ENCODE measurements around the gene ABCC1. TPM values are rescaled to one million over a fixed set of nuclear protein-coding genes. Genes with fewer than 3 reads are reported as not detected.
A peak's percentile ranks its signal among the peaks of the same experiment; 100 is the strongest.
"Not testable (repeated sequence)": the region's sequence is repeated elsewhere in the genome, so short reads cannot be mapped to it uniquely, and the experiment has no call there.

Gene ABCC1
- total RNA-seq, 1 donor from 2014 or later = 9.9 TPM

- H3K9me3 ChIP-seq (ENCODE audit: control insufficient read depth in 3 of 3, low read length in 3 of 3) = no peaks in the 10 kb centered on the region
- H3K27ac ChIP-seq (ENCODE audit: low read depth, low read length) = peak overlapping the region; percentile 19
- H3K36me3 ChIP-seq (ENCODE audit: control insufficient read depth in 3 of 3, insufficient read depth in 3 of 3, low read length in 3 of 3) = peaks cover 0 to 4% (median 2%) of the 10 kb centered on the region in 3 donors
- peak overlapping the region in 1 of 3 donors; percentile 29 for H3K4me3 ChIP-seq (ENCODE audit: low read length in 3 of 3)
- peak overlapping the region in 2 of 3 donors; percentile 5 to 74 for H3K9ac ChIP-seq (ENCODE audit: low read depth in 1 of 3, low read length in 3 of 3)
- peaks cover 11 to 14% (median 12%) of the 10 kb centered on the region in 3 donors for H3K4me1 ChIP-seq (ENCODE audit: control insufficient read depth in 3 of 3, insufficient read depth in 3 of 3, low read length in 3 of 3)
- no peaks in the 10 kb centered on the region for H3K27me3 ChIP-seq (ENCODE audit: control insufficient read depth in 3 of 3, insufficient read depth in 3 of 3, low read length in 3 of 3)
These were observed 200.9 kb downstream of the ABCC1 start for GRCh38 chr16:16150117-16150877.

DNA sequence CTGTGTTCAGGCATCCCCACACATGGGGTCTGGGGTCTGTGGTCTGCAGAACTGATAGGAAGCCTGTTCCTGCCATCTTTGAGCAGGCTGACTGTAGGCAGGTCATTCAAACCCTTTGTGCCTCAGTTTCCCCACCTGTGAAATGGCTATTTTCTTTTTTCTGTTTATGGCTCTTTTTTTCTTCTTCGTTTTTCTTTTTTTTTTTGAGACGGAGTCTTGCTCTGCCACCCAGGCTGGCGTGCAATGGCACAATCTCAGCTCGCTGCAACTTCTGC lies 201.4 kb downstream of the ABCC1 start:
- Histone ChIP-seq H3K4me1 (ENCODE audit: control insufficient read depth in 3 of 3, insufficient read depth in 3 of 3, low read length in 3 of 3) (peaks cover 11 to 14% (median 12%) of the 10 kb centered on the region in 3 donors), H3K27ac (ENCODE audit: low read depth, low read length) (no peak overlapping the region), H3K9me3 (ENCODE audit: control insufficient read depth in 3 of 3, low read length in 3 of 3) (no peaks in the 10 kb centered on the region), H3K4me3 (ENCODE audit: low read length in 3 of 3) (no peak overlapping the region), H3K27me3 (ENCODE audit: control insufficient read depth in 3 of 3, insufficient read depth in 3 of 3, low read length in 3 of 3) (no peaks in the 10 kb centered on the region), H3K9ac (ENCODE audit: low read depth in 1 of 3, low read length in 3 of 3) (no peak overlapping the region), H3K36me3 (ENCODE audit: control insufficient read depth in 3 of 3, insufficient read depth in 3 of 3, low read length in 3 of 3) (peaks cover 0 to 4% (median 2%) of the 10 kb centered on the region in 3 donors)

- no peaks in the 10 kb centered on the region for H3K27me3 ChIP-seq (ENCODE audit: control insufficient read depth in 3 of 3, insufficient read depth in 3 of 3, low read length in 3 of 3)
- H3K36me3 ChIP-seq (ENCODE audit: control insufficient read depth in 3 of 3, insufficient read depth in 3 of 3, low read length in 3 of 3) = peaks cover 0 to 2% (median 0%) of the 10 kb centered on the region in 3 donors
- peaks cover 11 to 14% (median 12%) of the 10 kb centered on the region in 3 donors for H3K4me1 ChIP-seq (ENCODE audit: control insufficient read depth in 3 of 3, insufficient read depth in 3 of 3, low read length in 3 of 3)
- H3K4me3 ChIP-seq (ENCODE audit: low read length in 3 of 3) = no peak overlapping the region
- H3K9ac ChIP-seq (ENCODE audit: low read depth in 1 of 3, low read length in 3 of 3) = no peak overlapping the region
- no peak overlapping the region for H3K27ac ChIP-seq (ENCODE audit: low read depth, low read length)
- no peaks in the 10 kb centered on the region for H3K9me3 ChIP-seq (ENCODE audit: control insufficient read depth in 3 of 3, low read length in 3 of 3)
These were observed 201.9 kb downstream of the ABCC1 start for GRCh38 chr16:16151315-16151714.

DNA sequence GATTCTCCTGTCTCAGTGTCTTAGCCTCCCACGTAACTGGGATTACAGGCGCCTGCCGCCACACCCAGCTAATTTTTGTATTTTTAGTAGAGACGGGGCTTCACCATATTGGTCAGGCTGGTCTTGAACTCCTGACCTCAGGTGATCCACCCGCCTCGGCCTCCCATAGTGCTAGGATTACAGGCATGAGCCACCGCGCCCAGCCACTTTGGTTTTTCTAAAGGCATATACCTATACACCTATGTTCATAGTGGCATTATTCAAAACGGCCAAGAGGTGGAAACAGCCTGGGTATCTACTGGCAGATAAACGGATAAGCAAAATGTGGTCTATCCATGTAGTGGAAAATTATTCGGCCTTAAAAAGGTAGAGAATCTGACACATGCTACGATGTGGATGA lies 203.6 kb downstream of the ABCC1 start:
- H3K4me1 ChIP-seq (ENCODE audit: control insufficient read depth in 3 of 3, insufficient read depth in 3 of 3, low read length in 3 of 3) = peaks cover 11 to 14% (median 12%) of the 10 kb centered on the region in 3 donors
- not testable (repeated sequence) for H3K27ac ChIP-seq (ENCODE audit: low read depth, low read length); H3K9me3 ChIP-seq (ENCODE audit: control insufficient read depth in 3 of 3, low read length in 3 of 3); H3K4me3 ChIP-seq (ENCODE audit: low read length in 3 of 3); H3K9ac ChIP-seq (ENCODE audit: low read depth in 1 of 3, low read length in 3 of 3); H3K36me3 ChIP-seq (ENCODE audit: control insufficient read depth in 3 of 3, insufficient read depth in 3 of 3, low read length in 3 of 3); H3K27me3 ChIP-seq (ENCODE audit: control insufficient read depth in 3 of 3, insufficient read depth in 3 of 3, low read length in 3 of 3)

GRCh38 chr16:16154281-16154951 lies 205.0 kb downstream of the ABCC1 start:
- H3K27me3 ChIP-seq (ENCODE audit: control insufficient read depth in 3 of 3, insufficient read depth in 3 of 3, low read length in 3 of 3) = no peaks in the 10 kb centered on the region
- H3K4me1 ChIP-seq (ENCODE audit: control insufficient read depth in 3 of 3, insufficient read depth in 3 of 3, low read length in 3 of 3) = peaks cover 11 to 14% (median 12%) of the 10 kb centered on the region in 3 donors

DNA sequence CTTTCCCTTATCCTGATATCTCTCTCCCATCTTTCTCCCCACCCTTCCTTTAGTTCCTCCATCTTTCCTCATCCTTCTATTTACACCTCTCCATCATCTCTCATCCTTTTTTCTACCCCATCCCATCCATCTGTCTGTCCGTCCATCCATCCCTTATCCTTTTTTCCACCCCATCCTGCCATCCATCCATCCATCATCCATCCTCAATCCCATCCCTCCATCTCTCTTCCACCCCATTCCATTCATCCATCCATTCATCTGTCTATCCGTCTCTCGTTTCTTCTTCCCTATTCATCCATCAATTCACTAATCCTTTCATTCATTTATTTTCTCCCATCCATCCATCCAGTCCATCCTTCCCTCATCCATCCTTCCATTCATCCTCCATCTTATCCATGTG lies 205.8 kb downstream of the ABCC1 start:
- Histone ChIP-seq H3K27me3 (ENCODE audit: control insufficient read depth in 3 of 3, insufficient read depth in 3 of 3, low read length in 3 of 3) (no peaks in the 10 kb centered on the region), H3K4me3 (ENCODE audit: low read length in 3 of 3) (no peak overlapping the region), H3K27ac (ENCODE audit: low read depth, low read length) (no peak overlapping the region), H3K4me1 (ENCODE audit: control insufficient read depth in 3 of 3, insufficient read depth in 3 of 3, low read length in 3 of 3) (peaks cover 5 to 6% (median 6%) of the 10 kb centered on the region in 3 donors), H3K9ac (ENCODE audit: low read depth in 1 of 3, low read length in 3 of 3) (no peak overlapping the region), H3K9me3 (ENCODE audit: control insufficient read depth in 3 of 3, low read length in 3 of 3) (peaks cover 0 to 6% (median 2%) of the 10 kb centered on the region in 3 donors), H3K36me3 (ENCODE audit: control insufficient read depth in 3 of 3, insufficient read depth in 3 of 3, low read length in 3 of 3) (peaks cover 0 to 4% (median 4%) of the 10 kb centered on the region in 3 donors)

More at GRCh38 chr16:16154281-16154951, 205.0 kb downstream of the ABCC1 start:
- Histone ChIP-seq H3K36me3 (ENCODE audit: control insufficient read depth in 3 of 3, insufficient read depth in 3 of 3, low read length in 3 of 3) (peaks cover 0 to 4% (median 1%) of the 10 kb centered on the region in 3 donors), H3K9ac (ENCODE audit: low read depth in 1 of 3, low read length in 3 of 3) (no peak overlapping the region), H3K9me3 (ENCODE audit: control insufficient read depth in 3 of 3, low read length in 3 of 3) (peaks cover 0 to 6% (median 2%) of the 10 kb centered on the region in 3 donors), H3K4me3 (ENCODE audit: low read length in 3 of 3) (no peak overlapping the region), H3K27ac (ENCODE audit: low read depth, low read length) (no peak overlapping the region)

DNA sequence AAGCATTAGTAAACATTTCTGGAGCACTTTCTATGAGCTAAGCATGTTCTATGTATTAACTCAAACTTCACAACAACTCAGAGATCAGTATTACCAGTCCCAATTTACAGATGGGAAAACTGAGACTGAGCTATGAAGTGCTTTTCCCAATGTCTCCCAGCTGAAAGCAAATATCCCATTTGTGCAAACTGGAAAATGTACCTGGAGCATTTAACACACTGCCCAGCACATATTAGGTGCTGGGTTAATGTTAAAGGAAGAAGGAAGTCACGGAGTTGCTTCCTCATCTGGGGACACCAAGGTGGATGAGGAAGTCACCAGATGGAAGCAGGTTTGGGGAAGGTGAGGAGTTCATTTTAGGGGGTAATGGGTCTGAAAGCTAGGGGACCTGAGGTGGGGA lies 207.8 kb downstream of the ABCC1 start:
- H3K36me3 ChIP-seq (ENCODE audit: control insufficient read depth in 3 of 3, insufficient read depth in 3 of 3, low read length in 3 of 3) = peaks cover 4 to 8% (median 7%) of the 10 kb centered on the region in 3 donors
- peaks cover 0 to 6% (median 2%) of the 10 kb centered on the region in 3 donors for H3K9me3 ChIP-seq (ENCODE audit: control insufficient read depth in 3 of 3, low read length in 3 of 3)

GRCh38 chr16:16158082-16158658 lies 208.8 kb downstream of the ABCC1 start:
- peaks cover 0 to 6% (median 2%) of the 10 kb centered on the region in 3 donors for H3K9me3 ChIP-seq (ENCODE audit: control insufficient read depth in 3 of 3, low read length in 3 of 3)
- H3K27ac ChIP-seq (ENCODE audit: low read depth, low read length) = no peak overlapping the region
- H3K36me3 ChIP-seq (ENCODE audit: control insufficient read depth in 3 of 3, insufficient read depth in 3 of 3, low read length in 3 of 3) = peaks cover 4 to 8% (median 8%) of the 10 kb centered on the region in 3 donors
- no peaks in the 10 kb centered on the region for H3K27me3 ChIP-seq (ENCODE audit: control insufficient read depth in 3 of 3, insufficient read depth in 3 of 3, low read length in 3 of 3)
- H3K9ac ChIP-seq (ENCODE audit: low read depth in 1 of 3, low read length in 3 of 3) = no peak overlapping the region
- H3K4me1 ChIP-seq (ENCODE audit: control insufficient read depth in 3 of 3, insufficient read depth in 3 of 3, low read length in 3 of 3) = no peaks in the 10 kb centered on the region
- H3K4me3 ChIP-seq (ENCODE audit: low read length in 3 of 3) = no peak overlapping the region

More for the DNA sequence above, 207.8 kb downstream of the ABCC1 start:
- Histone ChIP-seq H3K4me1 (ENCODE audit: control insufficient read depth in 3 of 3, insufficient read depth in 3 of 3, low read length in 3 of 3) (no peaks in the 10 kb centered on the region), H3K9ac (ENCODE audit: low read depth in 1 of 3, low read length in 3 of 3) (no peak overlapping the region), H3K4me3 (ENCODE audit: low read length in 3 of 3) (no peak overlapping the region), H3K27me3 (ENCODE audit: control insufficient read depth in 3 of 3, insufficient read depth in 3 of 3, low read length in 3 of 3) (no peaks in the 10 kb centered on the region), H3K27ac (ENCODE audit: low read depth, low read length) (no peak overlapping the region)

DNA sequence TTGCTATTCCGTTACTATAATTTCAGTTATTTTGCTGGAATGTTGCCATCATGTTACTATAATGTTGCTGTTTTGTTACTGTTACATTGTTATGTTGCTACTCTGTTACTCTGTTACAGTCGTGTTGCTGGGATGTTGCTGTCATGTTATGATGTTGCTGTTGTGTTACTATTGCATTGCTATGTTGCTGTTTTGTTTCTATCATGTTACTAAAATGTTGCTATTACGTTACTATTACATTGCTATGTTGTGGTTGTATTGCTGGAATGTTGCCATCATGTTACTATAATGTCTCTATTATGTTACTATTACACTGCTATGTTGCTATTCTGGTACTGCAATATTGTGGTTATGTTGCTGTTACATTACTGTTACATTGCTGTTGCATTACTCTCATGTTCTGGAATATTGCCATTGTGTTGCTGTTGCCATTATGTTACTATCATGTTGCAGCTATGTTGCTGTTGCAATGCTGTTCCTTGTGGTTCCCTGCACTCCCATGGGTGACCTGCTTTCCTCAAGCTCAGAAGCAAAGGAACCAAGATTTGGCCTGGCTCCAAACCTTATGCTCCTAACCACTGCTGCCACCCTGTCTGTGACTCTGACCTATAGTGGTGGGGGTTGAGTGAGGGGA lies 209.4 kb downstream of the ABCC1 start:
- H3K36me3 ChIP-seq (ENCODE audit: control insufficient read depth in 3 of 3, insufficient read depth in 3 of 3, low read length in 3 of 3) = peaks cover 4 to 8% (median 8%) of the 10 kb centered on the region in 3 donors
- peaks cover 0 to 6% (median 2%) of the 10 kb centered on the region in 3 donors for H3K9me3 ChIP-seq (ENCODE audit: control insufficient read depth in 3 of 3, low read length in 3 of 3)

More for the DNA sequence above, 209.4 kb downstream of the ABCC1 start:
- H3K4me1 ChIP-seq (ENCODE audit: control insufficient read depth in 3 of 3, insufficient read depth in 3 of 3, low read length in 3 of 3) = no peaks in the 10 kb centered on the region
- H3K27me3 ChIP-seq (ENCODE audit: control insufficient read depth in 3 of 3, insufficient read depth in 3 of 3, low read length in 3 of 3) = no peaks in the 10 kb centered on the region
- no peak overlapping the region for H3K9ac ChIP-seq (ENCODE audit: low read depth in 1 of 3, low read length in 3 of 3)
- no peak overlapping the region for H3K27ac ChIP-seq (ENCODE audit: low read depth, low read length)
- no peak overlapping the region for H3K4me3 ChIP-seq (ENCODE audit: low read length in 3 of 3)

Data from skeletal muscle tissue (tissue), 4 donors.